C4-2B (cell line): ENCODE data around the gene COL9A3.

Experiments
- ZFX ChIP-seq: fragments of 450-650 bp; IDR thresholded peaks from 2 replicates; pipeline ENCODE4 v1.6.1; 2017
- TF ChIP-seq, protein P1 (sequence below): fragments of 450-650 bp; conservative IDR thresholded peaks from 2 replicates; pipeline ENCODE4 v1.5.1; 2017; ENCODE audit warnings: mild to moderate bottlenecking

DNA sequence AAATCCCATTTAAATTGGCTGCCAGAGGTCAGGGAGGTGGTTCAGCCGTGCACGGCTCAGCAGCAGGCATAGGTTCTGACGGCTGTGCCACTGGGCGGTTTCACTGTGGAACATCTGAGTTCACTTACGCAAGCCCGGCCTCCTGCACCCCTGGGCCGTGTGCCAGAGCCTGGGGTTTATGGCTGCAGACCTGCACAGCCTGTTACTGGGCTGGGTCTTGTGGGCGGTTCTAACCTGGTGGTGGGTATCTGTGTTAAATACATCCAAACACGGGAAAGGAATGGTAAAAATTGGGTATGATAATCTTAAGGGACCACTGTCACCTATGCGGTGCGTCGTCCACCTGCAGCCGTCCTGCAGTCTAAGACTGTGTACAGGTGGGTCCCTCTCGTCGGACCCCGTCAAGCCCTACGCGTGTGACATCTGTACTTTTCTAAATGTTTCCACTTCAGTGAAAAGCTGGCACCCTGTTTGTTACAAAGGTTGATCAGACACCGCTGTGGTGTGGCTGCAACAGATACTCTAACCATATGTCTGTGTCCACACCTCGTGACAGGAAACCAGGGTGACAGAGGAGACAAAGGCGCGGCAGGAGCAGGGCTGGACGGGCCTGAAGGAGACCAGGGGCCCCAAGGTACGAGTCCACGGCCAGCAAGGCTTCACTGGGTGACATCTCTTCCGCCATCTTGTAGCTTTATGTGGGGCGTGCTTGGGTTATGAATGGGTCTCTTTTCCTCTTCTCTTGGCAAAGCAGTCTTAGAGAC is 21.5 kb downstream of the COL9A3 start:
- TF ChIP-seq, protein P1, sequence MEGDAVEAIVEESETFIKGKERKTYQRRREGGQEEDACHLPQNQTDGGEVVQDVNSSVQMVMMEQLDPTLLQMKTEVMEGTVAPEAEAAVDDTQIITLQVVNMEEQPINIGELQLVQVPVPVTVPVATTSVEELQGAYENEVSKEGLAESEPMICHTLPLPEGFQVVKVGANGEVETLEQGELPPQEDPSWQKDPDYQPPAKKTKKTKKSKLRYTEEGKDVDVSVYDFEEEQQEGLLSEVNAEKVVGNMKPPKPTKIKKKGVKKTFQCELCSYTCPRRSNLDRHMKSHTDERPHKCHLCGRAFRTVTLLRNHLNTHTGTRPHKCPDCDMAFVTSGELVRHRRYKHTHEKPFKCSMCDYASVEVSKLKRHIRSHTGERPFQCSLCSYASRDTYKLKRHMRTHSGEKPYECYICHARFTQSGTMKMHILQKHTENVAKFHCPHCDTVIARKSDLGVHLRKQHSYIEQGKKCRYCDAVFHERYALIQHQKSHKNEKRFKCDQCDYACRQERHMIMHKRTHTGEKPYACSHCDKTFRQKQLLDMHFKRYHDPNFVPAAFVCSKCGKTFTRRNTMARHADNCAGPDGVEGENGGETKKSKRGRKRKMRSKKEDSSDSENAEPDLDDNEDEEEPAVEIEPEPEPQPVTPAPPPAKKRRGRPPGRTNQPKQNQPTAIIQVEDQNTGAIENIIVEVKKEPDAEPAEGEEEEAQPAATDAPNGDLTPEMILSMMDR: no peak
- TF ChIP-seq ZFX: no peak
